CD4-positive, alpha-beta T cell treated with Interleukin-2 at 100 ng/mL for 4 hours (primary cell): ENCODE measurements around the gene FAM180A.

ENCODE experiments used
- DNase-seq: peaks from one replicate; pipeline ENCODE4 v3.0.0-alpha.2; 2020; ENCODE audit warnings: low spot score

The FAM180A gene

GRCh38 chr7:135771961-135772638, 23.5 kb upstream of the FAM180A start:
- DNase-seq: no peak

GRCh38 chr7:135771051-135771450, 22.4 kb upstream of the FAM180A start:
- no peak for DNase-seq

- DNase-seq: no peak
These were observed 21.6 kb upstream of the FAM180A start for GRCh38 chr7:135770139-135770710.

- DNase-seq: no peak
These were observed 20.6 kb upstream of the FAM180A start for GRCh38 chr7:135769005-135769802.

GRCh38 chr7:135768467-135768866, 19.9 kb upstream of the FAM180A start:
- DNase-seq: no peak

DNA sequence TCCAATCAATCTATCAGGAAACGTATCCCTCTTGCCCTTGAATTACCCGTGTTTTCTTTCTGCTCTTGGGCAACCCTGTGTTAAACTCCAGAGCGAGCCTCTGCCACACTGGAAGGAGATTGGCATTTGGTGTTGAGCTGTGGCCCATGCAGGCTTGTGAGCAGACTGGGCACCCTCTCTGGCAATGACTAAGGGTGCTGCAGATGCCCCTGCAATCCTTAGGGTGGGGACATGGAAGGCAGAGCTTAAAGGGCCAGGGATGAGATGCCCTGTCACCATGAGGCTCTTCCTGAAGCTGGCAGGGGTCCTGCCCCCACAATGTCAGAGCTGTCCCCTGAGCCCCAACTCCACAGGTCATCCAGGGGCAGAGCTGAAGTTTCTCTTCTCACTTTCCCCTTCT, 19.5 kb upstream of the FAM180A start:
- no peak for DNase-seq

- no peak for DNase-seq
These were observed 14.6 kb upstream of the FAM180A start for GRCh38 chr7:135763261-135763660.

- DNase-seq: no peak
These were observed 13.3 kb upstream of the FAM180A start for GRCh38 chr7:135761751-135762488.

DNA sequence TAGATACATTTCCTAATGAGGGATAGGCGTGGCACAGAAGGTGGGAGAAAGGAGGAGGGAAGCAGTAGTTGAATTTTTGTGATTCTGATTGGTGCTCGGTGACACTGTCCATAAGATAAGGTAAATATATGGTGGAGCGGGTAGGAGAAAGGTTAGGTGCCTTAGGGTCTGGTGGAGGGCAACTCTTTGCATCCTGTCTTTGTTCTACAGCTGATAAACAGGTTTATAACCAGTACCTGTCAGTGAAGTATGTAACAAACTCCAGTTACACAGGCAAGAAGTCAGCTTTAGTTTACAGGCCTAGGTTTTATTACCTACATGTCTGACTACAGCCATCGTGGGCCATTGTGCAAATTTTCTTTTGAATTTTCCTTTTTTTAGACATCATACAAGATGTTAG, 10.9 kb upstream of the FAM180A start:
- DNase-seq: no peak

DNA sequence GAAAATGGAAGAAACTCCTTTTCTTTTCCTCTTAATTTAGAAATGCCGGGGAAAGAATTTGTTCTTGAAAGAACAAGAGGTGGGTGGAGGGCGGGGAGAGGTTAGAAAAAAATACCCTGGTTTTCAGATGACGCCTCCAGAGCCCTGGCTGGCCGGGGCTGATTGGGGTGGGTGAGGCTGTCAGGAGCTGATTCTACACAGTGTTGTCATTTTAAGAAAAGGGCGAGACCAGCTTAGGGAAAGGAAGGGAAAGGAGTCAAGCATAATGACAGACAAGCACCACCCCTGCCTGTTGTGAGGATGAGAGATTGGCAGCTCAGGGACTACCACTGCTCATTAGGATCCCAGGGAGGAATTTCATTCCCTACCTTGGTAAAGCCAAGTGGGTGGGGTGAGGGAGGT, 9.9 kb upstream of the FAM180A start:
- no peak for DNase-seq

DNA sequence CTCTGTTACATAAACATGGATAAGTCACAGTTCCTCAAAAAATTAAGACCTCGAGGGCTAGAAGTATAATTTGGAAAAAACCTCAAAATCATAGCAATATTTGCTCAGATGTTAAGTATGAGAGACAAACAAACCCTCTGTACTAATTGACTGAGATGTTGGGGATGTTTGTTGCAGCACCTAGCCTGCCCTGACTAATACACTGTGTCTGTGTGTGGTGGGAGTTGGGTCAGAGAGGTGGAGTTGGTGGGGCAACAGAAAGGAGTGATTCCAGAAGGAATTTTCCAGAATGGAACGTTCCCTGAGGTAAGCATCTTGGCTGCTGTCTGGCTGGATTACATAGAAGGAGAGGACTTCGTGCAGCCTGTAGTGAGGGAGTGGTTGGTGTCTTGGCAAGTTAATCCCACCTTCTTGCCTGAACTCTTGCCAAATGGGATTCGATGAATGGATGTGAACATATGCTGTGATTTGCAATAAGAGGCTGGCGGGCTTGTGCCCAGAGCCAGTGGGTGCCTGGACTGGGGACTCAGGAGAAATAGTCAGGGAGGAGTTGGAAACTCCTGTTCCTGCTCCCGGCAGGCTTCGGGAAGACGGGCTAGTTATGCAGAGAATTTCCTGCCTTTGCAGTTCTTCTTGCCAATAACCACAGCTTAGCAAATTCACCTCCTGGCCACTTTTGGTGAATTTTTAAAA, 9.3 kb upstream of the FAM180A start:
- no peak for DNase-seq

DNA sequence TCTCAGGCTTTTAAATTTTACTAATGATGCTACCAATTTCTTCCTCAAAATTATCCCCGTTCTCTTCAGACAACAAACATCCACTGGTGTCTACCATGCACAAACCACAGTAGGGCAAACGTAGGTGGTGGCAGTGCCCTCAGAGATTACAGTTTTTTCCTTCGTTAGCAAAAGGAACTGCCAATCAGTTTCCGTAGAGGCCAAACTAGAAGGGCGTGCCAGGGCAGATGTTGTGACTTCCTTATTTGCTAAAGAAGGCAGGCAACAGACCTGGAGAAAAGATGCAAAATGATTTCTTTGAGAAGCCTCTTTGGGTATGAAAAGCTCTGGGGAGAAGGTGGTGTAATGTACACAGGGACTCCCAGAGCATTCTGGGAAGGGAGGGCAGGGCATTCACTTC, 7.6 kb upstream of the FAM180A start:
- no peak for DNase-seq

GRCh38 chr7:135755351-135755753, 6.7 kb upstream of the FAM180A start:
- no peak for DNase-seq

GRCh38 chr7:135753616-135754413, 5.2 kb upstream of the FAM180A start:
- DNase-seq: no peak

GRCh38 chr7:135747366-135747765, 1.2 kb downstream of the FAM180A start:
- no peak for DNase-seq

- no peak for DNase-seq
These were observed 2.8 kb downstream of the FAM180A start for GRCh38 chr7:135745703-135746312.

GRCh38 chr7:135744938-135745702, 3.5 kb downstream of the FAM180A start:
- no peak for DNase-seq

GRCh38 chr7:135743907-135744731, 4.5 kb downstream of the FAM180A start:
- DNase-seq: no peak

- DNase-seq: no peak
These were observed 6.2 kb downstream of the FAM180A start for GRCh38 chr7:135742371-135742770.
